ENCODE measurements around the gene KIFC1. TPM values are rescaled to one million over a fixed set of nuclear protein-coding genes. Genes with fewer than 3 reads are reported as not detected.
"Not testable (repeated sequence)": the region's sequence is repeated elsewhere in the genome, so short reads cannot be mapped to it uniquely, and the experiment has no call there.

The KIFC1 gene
- total RNA-seq, 3 donors from 2014 or later (not counting 1 experiment from before 2014, with no cell fraction given), result 2.7 to 4.6 (median 3.3) TPM

- 83% methylated on average over 3 of the region's 3 CpGs for WGBS (ENCODE audit: insufficient coverage)
- no peaks in the 10 kb centered on the region for H3K27me3 Mint-ChIP-seq (ENCODE audit: low read depth in 2 of 2)
These were observed 35.3 kb upstream of the KIFC1 start for GRCh38 chr6:33356295-33356694.

GRCh38 chr6:33357160-33357871, 34.3 kb upstream of the KIFC1 start:
- H3K4me1 Mint-ChIP-seq; H3K9me3 Mint-ChIP-seq; intact Hi-C loops (cut with micrococcal nuclease); H3K36me3 Mint-ChIP-seq; H3K36me3 ChIP-seq (ENCODE audit: control insufficient read depth, insufficient read depth, low read length); ATAC-seq; H3K27me3 Mint-ChIP-seq (ENCODE audit: low read depth in 2 of 2); DNase-seq; H3K27ac ChIP-seq (ENCODE audit: low read length); H3K27ac Mint-ChIP-seq; H3K4me3 Mint-ChIP-seq; H3K9me3 ChIP-seq (ENCODE audit: control insufficient read depth, insufficient read depth, low read length); H3K27me3 ChIP-seq (ENCODE audit: control insufficient read depth, insufficient read depth, low read length); H3K4me1 ChIP-seq (ENCODE audit: control insufficient read depth, insufficient read depth, low read length); H3K4me3 ChIP-seq (ENCODE audit: low read length): not testable (repeated sequence)
- 98% methylated on average over 12 of the region's 13 CpGs for WGBS (ENCODE audit: insufficient coverage)

More at GRCh38 chr6:33356295-33356694, 35.3 kb upstream of the KIFC1 start:
- no peak for TF ChIP-seq CTCF (IDR thresholded peaks at IDR 0.05)
- no peak for DNase-seq
- Mint-ChIP-seq H3K36me3 (no peaks in the 10 kb centered on the region), H3K9me3 (no peaks in the 10 kb centered on the region), H3K27ac (no peak overlapping the region), H3K4me1 (no peaks in the 10 kb centered on the region), H3K4me3 (no peak overlapping the region)
- Histone ChIP-seq H3K9me3 (ENCODE audit: control insufficient read depth, insufficient read depth, low read length) (no peaks in the 10 kb centered on the region), H3K27me3 (ENCODE audit: control insufficient read depth, insufficient read depth, low read length) (no peaks in the 10 kb centered on the region), H3K36me3 (ENCODE audit: control insufficient read depth, insufficient read depth, low read length) (no peaks in the 10 kb centered on the region), H3K4me3 (ENCODE audit: low read length) (no peak overlapping the region), H3K4me1 (ENCODE audit: control insufficient read depth, insufficient read depth, low read length) (no peaks in the 10 kb centered on the region), H3K27ac (ENCODE audit: low read length) (no peak overlapping the region)
- intact Hi-C loops (cut with micrococcal nuclease), result no loop called here
- ATAC-seq, result no peak

- Mint-ChIP-seq H3K36me3 (no peaks in the 10 kb centered on the region), H3K4me3 (no peak overlapping the region), H3K9me3 (no peaks in the 10 kb centered on the region), H3K27me3 (ENCODE audit: low read depth in 2 of 2) (no peaks in the 10 kb centered on the region), H3K27ac (no peak overlapping the region), H3K4me1 (no peaks in the 10 kb centered on the region)
- H3K4me1 ChIP-seq (ENCODE audit: control insufficient read depth, insufficient read depth, low read length), result no peaks in the 10 kb centered on the region
- no peaks in the 10 kb centered on the region for H3K36me3 ChIP-seq (ENCODE audit: control insufficient read depth, insufficient read depth, low read length)
- DNase-seq (no peak), ATAC-seq (no peak)
- no peak for TF ChIP-seq CTCF (IDR thresholded peaks at IDR 0.05)
- H3K27me3 ChIP-seq (ENCODE audit: control insufficient read depth, insufficient read depth, low read length), result no peaks in the 10 kb centered on the region
- H3K4me3 ChIP-seq (ENCODE audit: low read length), result no peak overlapping the region
- no peak overlapping the region for H3K27ac ChIP-seq (ENCODE audit: low read length)
- intact Hi-C loops (cut with micrococcal nuclease), result no loop called here
- H3K9me3 ChIP-seq (ENCODE audit: control insufficient read depth, insufficient read depth, low read length), result no peaks in the 10 kb centered on the region
These were observed 32.3 kb upstream of the KIFC1 start for GRCh38 chr6:33359331-33359730.

GRCh38 chr6:33363486-33363885, 28.1 kb upstream of the KIFC1 start:
- H3K36me3 ChIP-seq (ENCODE audit: control insufficient read depth, insufficient read depth, low read length); H3K9me3 Mint-ChIP-seq; H3K4me1 ChIP-seq (ENCODE audit: control insufficient read depth, insufficient read depth, low read length); H3K4me3 Mint-ChIP-seq; H3K36me3 Mint-ChIP-seq; H3K27me3 ChIP-seq (ENCODE audit: control insufficient read depth, insufficient read depth, low read length); H3K27me3 Mint-ChIP-seq (ENCODE audit: low read depth in 2 of 2); H3K27ac ChIP-seq (ENCODE audit: low read length); H3K4me3 ChIP-seq (ENCODE audit: low read length); H3K9me3 ChIP-seq (ENCODE audit: control insufficient read depth, insufficient read depth, low read length); intact Hi-C loops (cut with micrococcal nuclease); ATAC-seq; DNase-seq; H3K4me1 Mint-ChIP-seq; H3K27ac Mint-ChIP-seq: not testable (repeated sequence)
- WGBS (ENCODE audit: insufficient coverage), result 90% methylated on average over 10 of the region's 12 CpGs

- H3K27ac ChIP-seq (ENCODE audit: low read length); H3K27me3 Mint-ChIP-seq (ENCODE audit: low read depth in 2 of 2); H3K4me3 Mint-ChIP-seq; H3K27me3 ChIP-seq (ENCODE audit: control insufficient read depth, insufficient read depth, low read length); ATAC-seq; intact Hi-C loops (cut with micrococcal nuclease); H3K4me3 ChIP-seq (ENCODE audit: low read length); H3K9me3 Mint-ChIP-seq; H3K36me3 ChIP-seq (ENCODE audit: control insufficient read depth, insufficient read depth, low read length); H3K36me3 Mint-ChIP-seq; H3K4me1 ChIP-seq (ENCODE audit: control insufficient read depth, insufficient read depth, low read length); DNase-seq; H3K27ac Mint-ChIP-seq; H3K9me3 ChIP-seq (ENCODE audit: control insufficient read depth, insufficient read depth, low read length); H3K4me1 Mint-ChIP-seq: not testable (repeated sequence)
- 41% methylated on average over 6 of the region's 8 CpGs for WGBS (ENCODE audit: insufficient coverage)
These were observed 27.0 kb upstream of the KIFC1 start for GRCh38 chr6:33364475-33365205.

GRCh38 chr6:33365206-33365971, 26.2 kb upstream of the KIFC1 start:
- intact Hi-C loops (cut with micrococcal nuclease); H3K27me3 ChIP-seq (ENCODE audit: control insufficient read depth, insufficient read depth, low read length); DNase-seq; H3K4me3 ChIP-seq (ENCODE audit: low read length); H3K9me3 Mint-ChIP-seq; H3K27ac ChIP-seq (ENCODE audit: low read length); H3K4me1 Mint-ChIP-seq; ATAC-seq; H3K27ac Mint-ChIP-seq; H3K4me1 ChIP-seq (ENCODE audit: control insufficient read depth, insufficient read depth, low read length); H3K36me3 ChIP-seq (ENCODE audit: control insufficient read depth, insufficient read depth, low read length); H3K36me3 Mint-ChIP-seq; H3K27me3 Mint-ChIP-seq (ENCODE audit: low read depth in 2 of 2); H3K4me3 Mint-ChIP-seq; H3K9me3 ChIP-seq (ENCODE audit: control insufficient read depth, insufficient read depth, low read length): not testable (repeated sequence)
- WGBS (ENCODE audit: insufficient coverage), result 93% methylated on average over 10 of the region's 10 CpGs

Measured in natural killer cell (primary cell).